Sigmoid colon (tissue), 4 donors: ENCODE measurements around the gene EEF1A1.

Source experiments
- CTCF ChIP-seq, 4 experiments: fragments of 450-650 bp in 3 of 4; fragments of 200-600 bp in 1 of 4; IDR thresholded peaks; one replicate each; pipeline ENCODE4 v1.5.1; 2016 to 2019; ENCODE audit warnings: antibody characterized with exemption in 4 of 4, mild to moderate bottlenecking in 3 of 4, moderate library complexity in 2 of 4
- EP300 ChIP-seq, 4 donors: sonication (generic); formaldehyde crosslinking; IDR thresholded peaks; one replicate each; pipeline ENCODE4 v1.6.1; 2017; ENCODE audit warnings: antibody characterized with exemption in 4 of 4
- POLR2A ChIP-seq, 2 donors: fragments of 450-650 bp; IDR thresholded peaks; one replicate each; pipeline ENCODE4 v1.6.1; 2016; ENCODE audit warnings: antibody characterized with exemption in 2 of 2, mild to moderate bottlenecking in 2 of 2, moderate library complexity in 2 of 2
- POLR2AphosphoS5 ChIP-seq, 4 donors: sonication (generic); formaldehyde crosslinking; IDR thresholded peaks; one replicate each; pipeline ENCODE4 v1.6.1; 2017; ENCODE audit warnings: antibody characterized with exemption in 4 of 4

- no peak for TF ChIP-seq CTCF (IDR thresholded peaks at IDR 0.05)
- no peak for TF ChIP-seq POLR2AphosphoS5 (IDR thresholded peaks at IDR 0.05)
- TF ChIP-seq POLR2A (IDR thresholded peaks at IDR 0.05), result no peak
- TF ChIP-seq EP300 (IDR thresholded peaks at IDR 0.05), result no peak
These were observed 41.7 kb upstream of the EEF1A1 start for GRCh38 chr6:73562558-73562957.
